A204.1 (cell line): ENCODE data around the gene FRRS1L.

ENCODE experiments used
- FAIRE-seq: peaks from 2 replicates; lab custom pipeline; 2012; peaks lifted over from hg19 to GRCh38; lab: Jason Lieb, UNC

FRRS1L gene

GRCh38 chr9:109101202-109101595 is 65.8 kb downstream of the FRRS1L start:
- FAIRE-seq, result no peak

- FAIRE-seq, result no peak
Measured at GRCh38 chr9:109100543-109101201, 66.4 kb downstream of the FRRS1L start.

- FAIRE-seq, result no peak
Measured at GRCh38 chr9:109098960-109099308, 68.1 kb downstream of the FRRS1L start.

- no peak for FAIRE-seq
Measured at GRCh38 chr9:109098171-109098959, 68.7 kb downstream of the FRRS1L start.

GRCh38 chr9:109097146-109097545 is 69.9 kb downstream of the FRRS1L start:
- no peak for FAIRE-seq

- no peak for FAIRE-seq
Measured at GRCh38 chr9:109095321-109095720, 71.7 kb downstream of the FRRS1L start.

GRCh38 chr9:109094268-109094667 is 72.8 kb downstream of the FRRS1L start:
- FAIRE-seq, result no peak

GRCh38 chr9:109092587-109092986 is 74.5 kb downstream of the FRRS1L start:
- no peak for FAIRE-seq

GRCh38 chr9:109092051-109092580 is 74.9 kb downstream of the FRRS1L start:
- no peak for FAIRE-seq

- no peak for FAIRE-seq
Measured at GRCh38 chr9:109088221-109088620, 78.8 kb downstream of the FRRS1L start.

GRCh38 chr9:109087795-109088194 is 79.3 kb downstream of the FRRS1L start:
- no peak for FAIRE-seq

- FAIRE-seq, result no peak
Measured at GRCh38 chr9:109086221-109086620, 80.8 kb downstream of the FRRS1L start.

GRCh38 chr9:109085510-109085909 is 81.5 kb downstream of the FRRS1L start:
- FAIRE-seq, result no peak

GRCh38 chr9:109083813-109084405 is 83.1 kb downstream of the FRRS1L start:
- no peak for FAIRE-seq

- FAIRE-seq, result no peak
Measured at GRCh38 chr9:109083141-109083540, 83.9 kb downstream of the FRRS1L start.

- no peak for FAIRE-seq
Measured at GRCh38 chr9:109082091-109082620, 84.9 kb downstream of the FRRS1L start.
